22Rv1 (cell line): ENCODE data around the gene ZRANB3.
"Not testable (repeated sequence)": the region's sequence is repeated elsewhere in the genome, so short reads cannot be mapped to it uniquely, and the experiment has no call there.

Source experiments
- CTCF ChIP-seq: fragments of 450-650 bp; IDR thresholded peaks from 2 replicates; pipeline ENCODE4 v1.5.1; 2017; ENCODE audit warnings: mild to moderate bottlenecking
- ZFX ChIP-seq: fragments of 450-650 bp; IDR thresholded peaks from 2 replicates; pipeline ENCODE4 v1.6.1; 2017; ENCODE audit warnings: antibody characterized with exemption, borderline replicate concordance

GRCh38 chr2:135498588-135498987, 32.4 kb downstream of the ZRANB3 start:
- not testable (repeated sequence) for TF ChIP-seq CTCF, ZFX
